Mucosa of stomach (tissue), 1 donor: ENCODE measurements around the gene TEX28.

Source experiments
- H3K27me3 ChIP-seq: one replicate; pipeline ENCODE4 v1.7.0; 2013; ENCODE audit warnings: mild to moderate bottlenecking, low read length; ENCODE audit not compliant: control insufficient read depth, insufficient read depth
- H3K36me3 ChIP-seq: one replicate; pipeline ENCODE4 v1.7.0; 2013; ENCODE audit warnings: low read length; ENCODE audit not compliant: control insufficient read depth, insufficient read depth
- H3K4me1 ChIP-seq: one replicate; pipeline ENCODE4 v1.7.0; 2013; ENCODE audit warnings: mild to moderate bottlenecking, low read length; ENCODE audit not compliant: control insufficient read depth, insufficient read depth
- H3K4me3 ChIP-seq: one replicate; pipeline ENCODE4 v1.7.0; 2013; ENCODE audit warnings: low read length
- H3K9ac ChIP-seq: one replicate; pipeline ENCODE4 v1.7.0; 2013; ENCODE audit warnings: mild to moderate bottlenecking, low read length, moderate library complexity
- H3K9me3 ChIP-seq: one replicate; pipeline ENCODE4 v1.7.0; 2013; ENCODE audit warnings: mild to moderate bottlenecking, low read length, moderate library complexity; ENCODE audit not compliant: control insufficient read depth
- donor health status: Pancreatic carcinoma.

Gene TEX28

DNA sequence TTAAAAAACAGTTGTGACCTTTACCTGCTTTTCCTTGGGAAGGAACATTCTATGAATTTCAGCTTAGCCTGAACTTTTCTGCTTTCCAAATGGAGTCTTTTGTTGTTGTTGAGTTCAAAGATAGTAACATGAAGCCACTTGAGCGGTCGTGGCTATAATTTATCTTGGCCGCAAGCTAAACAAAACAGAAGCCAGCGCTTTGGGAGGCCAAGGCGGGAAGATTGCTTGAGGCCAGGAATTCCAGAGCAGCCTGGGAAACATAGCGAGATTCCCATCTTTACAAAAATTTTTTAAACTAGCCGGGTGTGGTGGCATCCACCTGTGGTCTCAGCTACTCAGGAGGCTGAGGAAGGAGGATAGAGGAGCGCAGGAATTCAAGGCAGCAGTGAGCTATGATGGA, 30.6 kb upstream of the TEX28 start:
- no peaks in the 10 kb centered on the region for H3K9me3 ChIP-seq
- no peaks in the 10 kb centered on the region for H3K36me3 ChIP-seq
- no peak overlapping the region for H3K9ac ChIP-seq
- H3K4me3 ChIP-seq, result no peak overlapping the region
- no peaks in the 10 kb centered on the region for H3K4me1 ChIP-seq
- H3K27me3 ChIP-seq, result no peaks in the 10 kb centered on the region

DNA sequence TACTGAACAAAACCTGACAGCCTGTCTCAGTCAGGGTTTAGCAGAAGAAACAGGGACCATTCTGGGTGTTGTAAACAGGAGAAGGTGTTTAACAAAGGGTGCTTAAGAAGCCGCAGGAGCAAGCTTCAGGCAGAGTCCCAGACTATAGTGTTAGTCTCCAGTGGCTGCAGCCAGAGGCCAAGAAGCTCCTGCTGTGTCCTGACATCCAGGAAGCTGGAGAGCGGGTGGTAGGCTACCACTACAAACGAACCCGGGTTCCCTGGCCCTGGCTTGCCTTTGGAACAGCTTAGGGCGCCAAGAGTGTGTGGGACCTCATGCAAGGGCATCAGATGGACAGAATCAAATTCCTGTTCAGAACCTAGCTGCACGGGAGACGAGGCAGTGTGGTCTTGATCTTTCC, 28.6 kb upstream of the TEX28 start:
- no peaks in the 10 kb centered on the region for H3K36me3 ChIP-seq
- no peaks in the 10 kb centered on the region for H3K4me1 ChIP-seq
- H3K4me3 ChIP-seq, result no peak overlapping the region
- no peak overlapping the region for H3K9ac ChIP-seq
- H3K9me3 ChIP-seq, result no peaks in the 10 kb centered on the region
- no peaks in the 10 kb centered on the region for H3K27me3 ChIP-seq

DNA sequence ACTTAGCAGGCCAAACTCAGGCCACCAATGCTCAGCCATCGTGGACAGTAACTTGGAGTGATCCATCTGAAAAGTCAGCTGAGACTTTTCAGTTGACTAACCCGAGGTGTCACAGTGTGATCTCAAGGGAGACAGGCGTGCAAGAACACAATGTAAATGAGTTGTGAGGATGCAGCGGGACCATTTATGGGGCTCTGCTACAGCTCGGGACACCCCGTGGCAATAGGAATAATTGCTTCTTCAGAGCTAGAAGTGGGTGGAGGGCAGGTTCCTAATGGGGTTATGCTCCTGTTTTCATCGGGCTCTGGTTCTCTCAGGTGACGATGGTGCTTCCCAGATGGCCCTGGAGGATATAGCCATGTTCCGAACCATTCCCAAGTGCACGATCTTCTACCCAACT, 28.0 kb upstream of the TEX28 start:
- Histone ChIP-seq H3K27me3 (no peaks in the 10 kb centered on the region), H3K9ac (no peak overlapping the region)

DNA sequence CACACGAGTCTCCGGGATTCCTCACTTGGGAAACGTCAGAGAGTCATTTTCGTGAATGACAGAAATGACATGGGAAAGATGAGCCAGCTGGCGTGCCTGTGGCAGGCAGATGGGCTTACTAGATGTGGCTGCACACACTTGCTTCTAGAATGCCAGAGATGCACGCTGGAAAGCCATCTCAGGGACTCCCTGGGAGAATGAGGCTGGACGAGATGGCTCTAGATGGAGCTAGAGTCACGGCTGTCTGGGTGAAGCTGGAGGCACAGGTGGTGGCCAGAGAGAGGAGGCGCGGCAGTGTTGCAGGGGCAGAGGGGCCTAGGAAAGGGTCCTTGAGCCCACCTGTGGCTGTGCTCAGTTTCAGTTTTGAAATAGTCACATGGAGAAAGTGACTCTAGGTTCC, 26.7 kb upstream of the TEX28 start:
- Histone ChIP-seq H3K9ac (no peak overlapping the region), H3K9me3 (no peaks in the 10 kb centered on the region), H3K4me3 (no peak overlapping the region), H3K27me3 (no peaks in the 10 kb centered on the region), H3K36me3 (no peaks in the 10 kb centered on the region), H3K4me1 (no peaks in the 10 kb centered on the region)

More for the DNA sequence above, 28.0 kb upstream of the TEX28 start:
- Histone ChIP-seq H3K4me3 (no peak overlapping the region), H3K4me1 (no peaks in the 10 kb centered on the region), H3K36me3 (no peaks in the 10 kb centered on the region), H3K9me3 (no peaks in the 10 kb centered on the region)

DNA sequence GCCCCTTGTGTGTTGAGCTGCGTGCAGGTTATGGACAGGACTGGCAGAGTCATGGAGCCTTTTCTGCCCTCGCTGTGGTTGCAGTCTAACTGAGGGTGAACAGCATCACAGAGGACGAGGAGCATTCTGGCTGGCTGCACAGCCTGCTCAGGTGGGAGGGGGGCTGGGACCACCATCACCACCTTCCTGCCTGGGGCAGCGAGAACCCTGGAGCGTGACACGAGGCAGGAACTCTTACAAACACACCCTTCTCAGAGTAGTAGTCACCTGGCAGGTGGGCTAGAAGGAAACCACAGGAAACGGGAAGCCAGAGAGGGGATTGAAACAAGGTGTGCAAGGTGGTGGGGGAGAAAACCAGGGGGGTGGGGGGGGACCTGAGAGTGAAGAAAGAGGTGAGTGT, 26.2 kb upstream of the TEX28 start:
- no peaks in the 10 kb centered on the region for H3K27me3 ChIP-seq

DNA sequence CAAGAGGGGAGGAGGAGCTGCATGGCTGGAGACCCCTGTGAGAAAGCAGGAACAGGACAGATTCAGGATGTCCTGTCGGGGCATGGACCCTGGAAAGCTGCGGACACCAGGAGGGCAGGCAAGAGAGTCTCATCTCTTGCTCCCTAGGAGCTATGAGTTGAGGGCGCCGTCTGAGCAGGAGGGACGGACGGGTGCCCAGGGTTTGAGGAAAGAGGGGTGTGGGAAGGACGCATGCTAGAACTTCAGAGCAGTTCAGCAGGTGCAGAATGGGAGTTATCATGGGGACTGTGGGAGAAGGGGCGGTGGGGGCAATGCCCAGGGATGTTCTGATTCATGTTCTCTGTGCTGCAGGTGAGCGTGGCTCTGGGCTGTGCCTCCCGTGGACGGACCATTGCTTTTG, 25.5 kb upstream of the TEX28 start:
- Histone ChIP-seq H3K36me3 (no peaks in the 10 kb centered on the region), H3K4me3 (no peak overlapping the region), H3K9me3 (no peaks in the 10 kb centered on the region), H3K27me3 (no peaks in the 10 kb centered on the region), H3K9ac (no peak overlapping the region), H3K4me1 (no peaks in the 10 kb centered on the region)

More for the DNA sequence above, 26.2 kb upstream of the TEX28 start:
- no peaks in the 10 kb centered on the region for H3K36me3 ChIP-seq
- H3K4me1 ChIP-seq, result no peaks in the 10 kb centered on the region
- no peaks in the 10 kb centered on the region for H3K9me3 ChIP-seq
- no peak overlapping the region for H3K4me3 ChIP-seq
- H3K9ac ChIP-seq, result no peak overlapping the region

DNA sequence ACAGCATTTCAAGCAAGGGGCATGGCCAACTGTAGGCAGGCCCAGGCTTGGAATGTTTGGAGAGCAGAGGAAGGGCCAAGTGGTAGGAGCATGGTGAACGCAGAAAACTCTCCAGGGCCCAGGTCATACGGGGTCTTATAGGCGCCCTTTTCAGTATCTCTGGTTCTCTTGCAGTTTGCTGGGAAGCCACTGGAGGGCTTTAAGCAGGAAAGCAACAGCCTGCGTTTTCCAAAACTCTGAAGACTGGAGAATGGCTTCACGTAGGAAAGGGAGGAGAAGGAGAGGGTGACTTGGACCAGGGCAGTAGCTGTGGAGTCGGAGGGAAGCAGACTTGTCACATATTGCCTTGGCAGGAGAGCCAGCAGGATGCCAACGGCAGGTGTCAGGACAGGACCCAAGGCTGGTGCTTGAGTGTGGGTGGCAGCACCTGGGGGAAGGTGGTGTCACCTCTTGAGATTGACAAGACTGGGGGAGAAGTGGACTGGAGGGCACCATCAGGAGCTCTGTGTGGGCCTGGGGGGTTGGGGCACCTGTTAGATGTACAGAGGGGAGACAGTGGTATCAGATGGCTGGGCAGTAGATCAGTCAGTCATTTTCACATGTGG, 22.6 kb upstream of the TEX28 start:
- no peaks in the 10 kb centered on the region for H3K9me3 ChIP-seq
- no peaks in the 10 kb centered on the region for H3K36me3 ChIP-seq
- H3K27me3 ChIP-seq, result no peaks in the 10 kb centered on the region
- no peak overlapping the region for H3K9ac ChIP-seq
- no peak overlapping the region for H3K4me3 ChIP-seq
- no peaks in the 10 kb centered on the region for H3K4me1 ChIP-seq

DNA sequence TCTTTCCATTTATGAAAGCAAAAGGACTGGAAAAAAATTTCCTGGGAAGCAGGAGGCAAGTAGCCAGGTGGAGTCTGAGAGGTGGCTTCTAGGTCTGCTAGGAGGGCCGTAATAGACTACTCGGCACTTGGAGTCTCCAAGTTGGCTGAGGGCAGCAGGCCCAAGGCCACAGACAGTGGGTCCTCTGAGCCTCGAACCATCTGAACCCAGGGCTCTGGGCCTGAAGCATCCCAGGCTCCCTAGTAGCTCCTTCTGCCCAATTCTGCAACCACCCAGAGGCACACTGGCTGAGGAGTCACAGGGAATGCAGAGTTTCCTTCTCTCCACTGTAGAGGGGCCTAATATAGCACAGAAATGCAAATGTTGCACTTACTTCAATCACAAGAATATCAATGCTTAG, 20.5 kb upstream of the TEX28 start:
- Histone ChIP-seq H3K36me3 (no peaks in the 10 kb centered on the region), H3K4me3 (no peak overlapping the region), H3K4me1 (no peaks in the 10 kb centered on the region), H3K9ac (no peak overlapping the region), H3K9me3 (no peaks in the 10 kb centered on the region), H3K27me3 (no peaks in the 10 kb centered on the region)

DNA sequence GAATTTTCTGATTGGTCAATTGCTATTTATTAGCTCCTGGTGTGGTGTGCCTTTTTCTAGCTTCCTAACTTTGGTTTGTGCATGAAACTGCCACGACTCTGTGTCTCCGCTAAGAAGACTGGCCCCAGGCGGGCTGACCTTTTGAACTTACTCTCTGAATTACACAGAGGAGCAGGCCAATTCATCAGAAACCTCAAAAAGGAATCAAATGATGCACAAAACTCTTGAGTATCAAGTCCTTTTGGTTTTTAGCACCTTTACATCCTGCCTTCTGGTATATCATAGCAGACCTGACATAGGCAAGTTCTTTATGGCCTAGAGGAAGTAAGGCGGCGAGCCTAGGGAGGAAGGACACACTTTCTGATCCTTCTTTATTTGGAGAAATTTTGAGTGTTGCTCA, 18.2 kb upstream of the TEX28 start:
- no peak overlapping the region for H3K9ac ChIP-seq
- no peaks in the 10 kb centered on the region for H3K9me3 ChIP-seq
- H3K4me3 ChIP-seq, result no peak overlapping the region
- H3K4me1 ChIP-seq, result no peaks in the 10 kb centered on the region
- H3K27me3 ChIP-seq, result no peaks in the 10 kb centered on the region
- no peaks in the 10 kb centered on the region for H3K36me3 ChIP-seq

DNA sequence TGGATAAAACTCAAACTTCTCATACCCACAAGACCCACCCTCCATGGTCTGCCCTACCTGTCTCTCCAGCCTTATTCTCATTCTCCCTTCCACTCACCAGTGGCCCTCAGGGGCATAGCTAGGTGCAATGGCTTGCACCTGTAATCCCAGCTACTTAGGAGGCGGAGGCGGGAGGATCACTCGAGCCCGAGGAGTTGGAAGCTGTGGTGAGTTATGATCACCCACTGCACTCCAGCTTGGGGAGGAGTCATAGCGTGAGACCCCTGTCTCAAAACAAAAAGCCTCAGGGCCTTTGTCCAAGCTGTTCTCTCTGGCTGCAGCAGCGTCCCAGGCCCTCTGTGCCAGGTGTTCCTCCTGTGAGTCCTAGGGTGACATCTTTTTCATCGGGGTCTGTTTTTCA, 17.2 kb upstream of the TEX28 start:
- H3K4me1 ChIP-seq, result no peaks in the 10 kb centered on the region
- no peaks in the 10 kb centered on the region for H3K9me3 ChIP-seq
- no peaks in the 10 kb centered on the region for H3K27me3 ChIP-seq
- H3K4me3 ChIP-seq, result no peak overlapping the region
- H3K36me3 ChIP-seq, result no peaks in the 10 kb centered on the region
- no peak overlapping the region for H3K9ac ChIP-seq

DNA sequence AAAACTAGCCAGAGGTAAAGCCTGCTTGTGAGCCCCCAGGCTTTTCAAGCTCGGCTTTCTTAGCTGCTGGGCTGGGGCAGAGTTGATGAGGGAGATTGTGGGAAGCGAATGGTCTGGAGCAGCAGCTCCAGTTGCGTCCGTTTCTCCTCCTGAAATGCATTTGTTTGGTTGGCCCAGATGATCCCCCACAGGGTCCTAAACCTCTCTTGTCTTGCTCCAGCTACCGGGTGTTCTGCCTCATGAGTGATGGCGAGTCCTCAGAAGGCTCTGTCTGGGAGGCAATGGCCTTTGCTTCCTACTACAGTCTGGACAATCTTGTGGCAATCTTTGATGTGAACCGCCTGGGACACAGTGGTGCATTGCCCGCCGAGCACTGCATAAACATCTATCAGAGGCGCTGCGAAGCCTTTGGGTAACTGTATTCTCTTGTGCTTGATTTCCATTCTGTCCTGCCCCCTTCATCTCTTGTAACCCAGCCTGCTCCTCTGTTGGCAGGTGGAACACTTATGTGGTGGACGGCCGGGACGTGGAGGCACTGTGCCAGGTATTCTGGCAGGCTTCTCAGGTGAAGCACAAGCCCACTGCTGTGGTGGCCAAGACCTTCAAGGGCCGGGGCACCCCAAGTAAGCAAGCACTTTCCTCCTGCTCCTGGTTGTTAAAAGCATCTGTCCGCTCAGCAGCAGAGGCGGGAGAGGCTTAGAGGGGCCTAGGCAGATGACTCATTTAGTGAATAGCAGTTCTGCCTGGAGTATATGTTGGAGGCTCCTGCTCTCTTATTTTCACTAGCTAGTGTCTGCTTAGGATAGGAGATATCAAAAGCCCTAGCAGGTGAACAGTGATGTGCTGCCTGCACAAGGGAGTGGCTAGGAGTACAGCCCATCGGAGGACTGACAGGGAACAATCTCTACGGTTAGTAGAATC, 16.0 kb upstream of the TEX28 start:
- H3K36me3 ChIP-seq, result no peaks in the 10 kb centered on the region
- no peak overlapping the region for H3K9ac ChIP-seq
- H3K4me3 ChIP-seq, result no peak overlapping the region
- H3K27me3 ChIP-seq, result no peaks in the 10 kb centered on the region
- no peaks in the 10 kb centered on the region for H3K4me1 ChIP-seq
- H3K9me3 ChIP-seq, result no peaks in the 10 kb centered on the region

DNA sequence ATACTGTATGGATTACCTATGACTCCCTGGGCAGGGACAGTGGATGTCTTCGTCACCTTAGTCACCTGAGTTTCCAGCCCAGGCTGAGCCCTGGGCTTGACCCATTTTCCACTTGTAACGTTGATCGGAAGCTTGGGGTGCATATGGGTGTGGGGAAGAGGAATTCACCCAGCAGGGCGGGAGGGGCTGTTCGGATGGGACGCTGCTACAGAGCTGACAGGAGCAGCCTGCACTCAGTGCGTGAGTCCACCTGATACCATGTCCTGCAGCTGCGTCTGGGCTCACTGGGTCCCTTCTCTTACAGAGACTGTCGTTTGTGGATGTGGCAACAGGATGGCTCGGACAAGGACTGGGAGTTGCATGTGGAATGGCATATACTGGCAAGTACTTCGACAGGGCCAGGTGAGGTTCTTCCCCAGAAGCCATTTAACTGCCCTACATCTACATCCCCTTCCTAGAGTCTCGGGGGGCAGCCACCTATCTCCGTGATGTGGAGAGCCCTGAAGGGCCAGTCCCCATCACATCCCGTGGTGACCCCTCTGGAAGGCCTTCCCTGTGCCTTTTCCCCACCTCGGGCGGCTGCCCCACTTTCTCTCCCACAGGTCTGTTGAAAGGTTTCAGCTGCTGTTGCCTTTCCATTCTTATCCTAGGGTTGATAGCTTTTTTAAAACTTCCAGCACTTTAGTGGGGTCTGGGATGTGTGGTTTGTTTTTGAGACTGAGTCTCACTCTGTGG, 14.3 kb upstream of the TEX28 start:
- Histone ChIP-seq H3K4me3 (no peak overlapping the region), H3K9me3 (no peaks in the 10 kb centered on the region), H3K36me3 (no peaks in the 10 kb centered on the region), H3K9ac (no peak overlapping the region), H3K27me3 (no peaks in the 10 kb centered on the region), H3K4me1 (no peaks in the 10 kb centered on the region)
